PC-3 (cell line): ENCODE data around the gene FXYD1. TPM values are rescaled to one million over a fixed set of nuclear protein-coding genes. Genes with fewer than 3 reads are reported as not detected.

Experiments used
- ATAC-seq: fragments of 200-7000 bp; cut with Tn5 transposase; 2 replicates; pipeline ENCODE4 v1.9.1; 2020; ENCODE audit warnings: mild to moderate bottlenecking, moderate library complexity
- BruUV-seq: library from RNA; stranded (reverse); fragments of 400-500 nt; replicated peaks from 2 replicates; lab custom pipeline; 2021; lab: Mats Ljungman, UMichigan
- CTCF ChIA-PET: fragments of 300-600 bp; sonication (Branson Sonifier 250); formaldehyde crosslinking; loops from one replicate; lab custom pipeline; 2022; ENCODE audit warnings: antibody characterized with exemption; lab: Charles Lee
- POLR2A ChIA-PET: fragments of 300-600 bp; sonication (Branson Sonifier 250); formaldehyde crosslinking; loops from one replicate; lab custom pipeline; 2022; ENCODE audit warnings: antibody characterized with exemption; ENCODE audit not compliant: unreplicated experiment; lab: Charles Lee
- DNase-seq: peaks from one replicate; pipeline ENCODE4 v3.0.0-alpha.2; 2015
- H2AFZ ChIP-seq: fragments of 300-600 bp; sonication (generic); 2 replicates; pipeline ENCODE4 v1.6.0; 2016; ENCODE audit warnings: antibody characterized with exemption, low read length
- H3F3A ChIP-seq: fragments of 300-600 bp; sonication (generic); one replicate; pipeline ENCODE4 v1.6.0; 2017; ENCODE audit warnings: antibody characterized with exemption, low read length, control low read depth, mild to moderate bottlenecking; ENCODE audit not compliant: unreplicated experiment
- H3K27ac ChIP-seq: fragments of 300-600 bp; sonication (generic); 2 replicates; pipeline ENCODE4 v1.5.1; 2016; ENCODE audit warnings: mild to moderate bottlenecking, low read length
- H3K27me3 ChIP-seq: fragments of 300-600 bp; sonication (generic); 2 replicates; pipeline ENCODE4 v1.6.1; 2016; ENCODE audit warnings: low read length, mixed read lengths
- H3K36me3 ChIP-seq: fragments of 300-600 bp; sonication (generic); 2 replicates; pipeline ENCODE4 v1.6.1; 2016; ENCODE audit warnings: low read depth, mixed run types, low read length, mixed read lengths
- H3K4me1 ChIP-seq: fragments of 300-600 bp; sonication (generic); 2 replicates; pipeline ENCODE4 v1.5.1; 2016; ENCODE audit warnings: low read length; ENCODE audit not compliant: insufficient read depth
- H3K4me2 ChIP-seq: fragments of 300-600 bp; sonication (generic); 2 replicates; pipeline ENCODE4 v1.6.0; 2016; ENCODE audit warnings: low read length
- H3K4me3 ChIP-seq: fragments of 300-600 bp; sonication (generic); 2 replicates; pipeline ENCODE4 v1.5.1; 2016; ENCODE audit warnings: mild to moderate bottlenecking, low read length, mixed read lengths
- H3K79me2 ChIP-seq: fragments of 300-600 bp; sonication (generic); 2 replicates; pipeline ENCODE4 v1.6.1; 2017; ENCODE audit warnings: low read length, mixed read lengths
- H3K9ac ChIP-seq: fragments of 300-600 bp; sonication (generic); 2 replicates; pipeline ENCODE4 v1.6.0; 2016; ENCODE audit warnings: mild to moderate bottlenecking, low read length
- H3K9me2 ChIP-seq: fragments of 300-600 bp; sonication (generic); replicated peaks from 2 replicates; pipeline ENCODE4 v1.6.1; 2016; ENCODE audit warnings: mixed run types, low read length, mixed read lengths
- H3K9me3 ChIP-seq: fragments of 300-600 bp; sonication (generic); 2 replicates; pipeline ENCODE4 v1.6.1; 2016; ENCODE audit warnings: low read length, mixed read lengths
- H4K20me1 ChIP-seq: fragments of 300-600 bp; sonication (generic); 2 replicates; pipeline ENCODE4 v1.6.1; 2016; ENCODE audit warnings: low read length, mixed read lengths
- CTCF ChIP-seq: fragments of 300-600 bp; sonication (generic); conservative IDR thresholded peaks from 2 replicates; pipeline ENCODE4 v1.5.1; 2017; ENCODE audit warnings: antibody characterized with exemption, low read depth, mild to moderate bottlenecking, low read length
- EZH2 ChIP-seq: fragments of 300-600 bp; sonication (generic); IDR thresholded peaks from one replicate; pipeline ENCODE4 v1.6.1; 2017; ENCODE audit warnings: antibody characterized with exemption, mild to moderate bottlenecking, low read length; ENCODE audit not compliant: unreplicated experiment
- EZH2phosphoT487 ChIP-seq: fragments of 300-600 bp; sonication (generic); IDR thresholded peaks from 2 replicates; pipeline ENCODE4 v1.6.1; 2018; ENCODE audit warnings: mild to moderate bottlenecking, antibody characterized with exemption, low read length, borderline replicate concordance
- intact Hi-C: fragments of 100-400 bp; cut with micrococcal nuclease; formaldehyde crosslinking; loops from 2 replicates; pipeline ENCODE4 v1.9.0; 2023
- total RNA-seq: library from RNA; depleted of rRNA; stranded (reverse); fragments of >200 nt; gene quantifications from 2 replicates; pipeline ENCODE4 v1.2.3, GENCODE V29; 2014

The FXYD1 gene
- total RNA-seq, 1 experiment from 2014 or later = not detected

DNA sequence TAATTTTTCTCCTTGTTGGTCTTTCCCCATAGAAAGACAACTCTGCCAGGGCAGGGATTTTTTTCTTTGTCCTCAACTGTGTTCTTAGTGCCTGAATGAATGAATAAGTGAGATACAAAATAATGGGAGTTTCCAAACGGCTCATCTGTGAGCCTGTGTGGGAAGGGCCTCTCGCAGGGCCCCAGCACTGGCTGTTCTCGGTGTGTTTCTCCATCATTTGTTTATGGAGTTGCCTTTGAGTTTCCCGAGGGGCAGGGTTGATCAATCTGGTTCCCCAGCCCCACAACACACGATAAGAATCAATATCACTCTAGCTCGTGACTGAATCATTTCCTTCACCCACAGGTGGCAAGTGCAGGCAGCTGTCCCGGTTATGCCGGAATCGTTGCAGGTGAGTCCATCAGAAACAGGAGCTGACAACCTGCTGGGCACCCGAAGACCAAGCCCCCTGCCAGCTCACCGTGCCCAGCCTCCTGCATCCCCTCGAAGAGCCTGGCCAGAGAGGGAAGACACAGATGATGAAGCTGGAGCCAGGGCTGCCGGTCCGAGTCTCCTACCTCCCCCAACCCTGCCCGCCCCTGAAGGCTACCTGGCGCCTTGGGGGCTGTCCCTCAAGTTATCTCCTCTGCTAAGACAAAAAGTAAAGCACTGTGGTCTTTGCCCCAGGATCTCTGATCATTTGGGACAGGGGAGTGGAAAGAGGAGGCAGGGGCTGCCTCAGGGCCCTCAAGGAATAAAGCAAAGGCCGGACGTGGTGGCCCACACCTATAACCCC lies 30.8 kb downstream of the FXYD1 start:
- H3K79me2 ChIP-seq = no peaks in the 10 kb centered on the region
- H3K36me3 ChIP-seq = peaks cover 31% of the 10 kb centered on the region
- POLR2A ChIA-PET = no interaction called here
- H3K9me3 ChIP-seq = peaks cover under 1% of the 10 kb centered on the region; the same call in 1 of the 2 replicates
- no peaks in the 10 kb centered on the region for H4K20me1 ChIP-seq
- no peaks in the 10 kb centered on the region for H3K9me2 ChIP-seq
- intact Hi-C loops = no loop called here
- TF ChIP-seq CTCF = no peak
- no peak for TF ChIP-seq EZH2
- no peak for TF ChIP-seq EZH2phosphoT487
- DNase-seq (no peak), ATAC-seq (no peak)
- H3K4me1 ChIP-seq = peaks cover 26% of the 10 kb centered on the region
- no peaks in the 10 kb centered on the region for H3K27me3 ChIP-seq
- no TSS peak for BruUV-seq
- no peaks in the 10 kb centered on the region for H3F3A ChIP-seq
- CTCF ChIA-PET = no interaction called here
- H3K4me3 ChIP-seq = no peak overlapping the region
- H2AFZ ChIP-seq = no peak overlapping the region
- H3K27ac ChIP-seq = no peak overlapping the region
- H3K9ac ChIP-seq = no peak overlapping the region
- no peak overlapping the region for H3K4me2 ChIP-seq

DNA sequence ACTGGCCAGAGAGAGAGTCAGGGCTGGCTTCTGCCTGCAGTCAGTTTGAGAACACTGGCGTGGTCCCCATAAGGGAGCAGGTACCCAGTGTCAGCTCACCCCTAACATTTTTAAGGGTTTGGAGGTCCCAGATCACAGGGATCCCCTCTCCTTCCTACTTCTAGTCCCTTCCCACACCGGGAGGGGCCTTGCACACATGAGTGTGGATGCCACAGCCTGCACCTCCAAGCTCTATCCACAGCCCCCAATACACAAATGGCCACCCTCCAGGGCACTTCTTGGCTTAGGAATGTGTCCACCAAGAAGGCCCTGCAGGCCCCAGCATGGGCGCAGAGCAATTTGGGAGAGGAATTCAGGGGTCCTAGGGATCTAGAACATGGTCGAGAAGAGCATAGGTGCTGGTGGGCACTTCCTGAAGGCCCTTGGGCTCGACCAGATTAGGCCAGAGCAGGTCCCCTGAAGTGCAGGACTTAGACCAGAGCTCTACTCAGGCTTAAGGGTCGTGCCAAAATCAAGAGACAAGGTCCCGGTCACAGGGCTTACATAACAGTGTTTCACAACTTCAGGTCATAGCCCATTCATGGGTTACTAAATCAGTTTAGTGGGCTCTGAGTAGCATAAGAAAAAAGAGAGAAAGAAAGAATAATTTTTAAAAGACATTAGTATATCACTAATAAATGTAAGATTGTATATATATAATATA lies 31.9 kb downstream of the FXYD1 start:
- Histone ChIP-seq H3K79me2 (no peaks in the 10 kb centered on the region), H3K27me3 (no peaks in the 10 kb centered on the region), H3K9me3 (no peaks in the 10 kb centered on the region), H3K4me1 (peaks cover 26% of the 10 kb centered on the region), H3K4me2 (no peak overlapping the region), H3K4me3 (no peak overlapping the region), H3K36me3 (peaks cover 20% of the 10 kb centered on the region), H3K9ac (no peak overlapping the region), H3K27ac (no peak overlapping the region), H3K9me2 (no peaks in the 10 kb centered on the region), H4K20me1 (no peaks in the 10 kb centered on the region), H3F3A (no peaks in the 10 kb centered on the region), H2AFZ (no peak overlapping the region)
- no peak for TF ChIP-seq EZH2
- DNase-seq (no peak), ATAC-seq (no peak)
- intact Hi-C loops = no loop called here
- POLR2A ChIA-PET = no interaction called here
- CTCF ChIA-PET = no interaction called here
- no TSS peak for BruUV-seq

- H4K20me1 ChIP-seq = no peaks in the 10 kb centered on the region
- H3K27ac ChIP-seq = no peak overlapping the region
- no peaks in the 10 kb centered on the region for H3K9me3 ChIP-seq
- BruUV-seq = no TSS peak
- intact Hi-C loops = no loop called here
- ATAC-seq = no peak
- ChIA-PET POLR2A (no interaction called here), CTCF (no interaction called here)
- TF ChIP-seq CTCF (no peak), EZH2 (no peak), EZH2phosphoT487 (no peak)
- no peaks in the 10 kb centered on the region for H3K27me3 ChIP-seq
- H2AFZ ChIP-seq = no peak overlapping the region
- H3F3A ChIP-seq = no peaks in the 10 kb centered on the region
- no peaks in the 10 kb centered on the region for H3K9me2 ChIP-seq
- no peaks in the 10 kb centered on the region for H3K79me2 ChIP-seq
- H3K36me3 ChIP-seq = peaks cover 7% of the 10 kb centered on the region
- no peak overlapping the region for H3K4me2 ChIP-seq
- peaks cover 26% of the 10 kb centered on the region for H3K4me1 ChIP-seq
- no peak overlapping the region for H3K4me3 ChIP-seq
- H3K9ac ChIP-seq = no peak overlapping the region
- DNase-seq = no peak
Observed at GRCh38 chr19:35171730-35172129, 33.1 kb downstream of the FXYD1 start.
